ENCODE results near the gene LRRC37A3.
"Not testable (repeated sequence)": the region's sequence is repeated elsewhere in the genome, so short reads cannot be mapped to it uniquely, and the experiment has no call there.

LRRC37A3 gene

DNA sequence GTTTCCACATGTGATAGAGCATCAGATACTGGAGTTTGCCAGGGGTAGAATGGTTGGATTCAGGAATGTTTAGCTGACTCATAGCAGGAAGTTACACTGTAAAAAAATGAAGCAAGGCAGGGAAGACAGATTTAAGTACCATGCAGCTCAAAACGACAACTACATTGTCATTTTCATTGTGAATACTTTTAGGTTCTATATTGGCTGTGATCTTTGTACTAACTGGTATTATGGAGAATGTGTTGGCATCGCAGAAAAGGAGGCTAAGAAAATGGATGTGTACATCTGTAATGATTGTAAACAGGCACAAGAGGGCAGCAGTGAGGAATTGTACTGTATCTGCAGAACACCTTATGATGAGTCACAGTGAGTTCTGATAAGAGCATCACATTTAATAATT lies 8.2 kb upstream of the LRRC37A3 start:
- peak in 2 of 3 donors; percentile 23 to 54 for DNase-seq
- not testable (repeated sequence) for H3K27ac ChIP-seq (ENCODE audit: insufficient read depth, low read length, poor library complexity, severe bottlenecking); H3K27me3 ChIP-seq (replicated peaks; ENCODE audit: control insufficient read depth, insufficient read depth, low read length, poor library complexity, severe bottlenecking); H3K4me3 ChIP-seq (ENCODE audit: insufficient read depth, low read depth, low read length, poor library complexity, severe bottlenecking); H3K36me3 ChIP-seq (ENCODE audit: control insufficient read depth, insufficient read depth, low read length); H3K9me3 ChIP-seq (ENCODE audit: control insufficient read depth, low read length); H3K4me1 ChIP-seq (ENCODE audit: control insufficient read depth, insufficient read depth, low read length, poor library complexity, severe bottlenecking)

DNA sequence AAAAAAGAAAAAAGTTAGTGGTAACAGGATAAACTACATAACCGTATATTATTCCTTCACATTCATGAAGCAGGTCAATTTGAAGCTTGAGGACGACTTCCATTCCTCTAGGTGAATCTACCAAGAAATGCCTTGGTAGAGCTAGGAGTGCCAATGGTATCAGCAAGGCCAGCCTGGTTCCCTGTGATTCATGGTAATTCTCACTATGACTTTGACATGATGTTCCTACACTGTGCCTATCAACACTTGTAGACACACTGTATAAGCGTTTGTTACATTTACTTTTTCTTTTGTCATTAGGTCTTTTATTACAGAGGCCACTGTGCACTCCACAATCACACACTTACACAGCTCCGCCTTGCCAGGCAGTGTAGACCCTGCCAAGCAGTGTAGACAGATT lies 7.2 kb upstream of the LRRC37A3 start:
- not testable (repeated sequence) for H3K4me1 ChIP-seq (ENCODE audit: control insufficient read depth, insufficient read depth, low read length, poor library complexity, severe bottlenecking); H3K27me3 ChIP-seq (replicated peaks; ENCODE audit: control insufficient read depth, insufficient read depth, low read length, poor library complexity, severe bottlenecking); H3K4me3 ChIP-seq (ENCODE audit: insufficient read depth, low read depth, low read length, poor library complexity, severe bottlenecking); DNase-seq; H3K27ac ChIP-seq (ENCODE audit: insufficient read depth, low read length, poor library complexity, severe bottlenecking); H3K9me3 ChIP-seq (ENCODE audit: control insufficient read depth, low read length); H3K36me3 ChIP-seq (ENCODE audit: control insufficient read depth, insufficient read depth, low read length)

DNA sequence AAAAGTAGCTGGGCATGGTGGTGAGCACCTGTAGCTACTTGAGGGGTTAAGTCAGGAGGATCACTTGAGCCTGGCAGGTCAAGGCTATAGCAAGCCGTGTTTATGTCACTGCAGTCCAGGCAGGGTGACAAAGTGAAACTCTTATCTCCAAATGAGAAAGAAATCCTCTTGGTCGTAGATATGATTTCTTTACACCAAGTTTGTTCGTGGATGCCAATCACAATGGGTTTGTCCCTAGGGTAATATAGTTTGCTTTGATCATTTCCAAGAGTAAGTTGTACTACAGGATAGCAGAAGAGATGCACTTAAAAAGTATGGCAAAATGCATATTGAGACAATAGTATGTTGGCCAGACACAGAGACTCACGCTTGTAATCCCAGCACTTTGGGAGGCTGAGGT lies 6.0 kb upstream of the LRRC37A3 start:
- DNase-seq; H3K9me3 ChIP-seq (ENCODE audit: control insufficient read depth, low read length); H3K36me3 ChIP-seq (ENCODE audit: control insufficient read depth, insufficient read depth, low read length); H3K27me3 ChIP-seq (replicated peaks; ENCODE audit: control insufficient read depth, insufficient read depth, low read length, poor library complexity, severe bottlenecking); H3K4me1 ChIP-seq (ENCODE audit: control insufficient read depth, insufficient read depth, low read length, poor library complexity, severe bottlenecking); H3K4me3 ChIP-seq (ENCODE audit: insufficient read depth, low read depth, low read length, poor library complexity, severe bottlenecking); H3K27ac ChIP-seq (ENCODE audit: insufficient read depth, low read length, poor library complexity, severe bottlenecking): not testable (repeated sequence)

DNA sequence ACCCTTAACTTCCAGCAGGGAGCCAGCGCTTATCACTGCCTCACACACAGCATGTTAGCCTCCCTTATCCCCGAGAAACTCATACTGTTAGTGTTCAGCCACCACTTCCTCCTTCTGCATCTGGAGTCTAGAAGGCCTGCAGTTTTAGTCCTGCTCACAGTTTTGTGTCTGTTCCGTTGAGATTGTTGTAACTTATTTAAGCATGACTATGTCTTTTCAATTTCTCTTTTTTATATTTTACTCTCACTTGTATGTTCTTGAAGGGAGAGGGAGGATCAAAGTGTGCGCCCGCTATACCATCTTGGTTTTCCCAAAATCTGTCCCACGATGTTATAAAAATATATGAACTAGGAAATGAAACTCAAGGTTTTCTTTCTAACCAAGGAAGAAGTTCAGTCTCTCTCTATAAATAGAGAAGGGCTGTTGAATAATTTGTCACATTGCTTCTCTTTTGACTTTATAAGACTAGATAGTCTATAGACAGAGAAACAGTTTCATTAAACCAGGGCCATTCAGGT lies 3.8 kb upstream of the LRRC37A3 start:
- not testable (repeated sequence) for H3K36me3 ChIP-seq (ENCODE audit: control insufficient read depth, insufficient read depth, low read length); H3K4me1 ChIP-seq (ENCODE audit: control insufficient read depth, insufficient read depth, low read length, poor library complexity, severe bottlenecking); H3K9me3 ChIP-seq (ENCODE audit: control insufficient read depth, low read length); H3K4me3 ChIP-seq (ENCODE audit: insufficient read depth, low read depth, low read length, poor library complexity, severe bottlenecking); H3K27me3 ChIP-seq (replicated peaks; ENCODE audit: control insufficient read depth, insufficient read depth, low read length, poor library complexity, severe bottlenecking); H3K27ac ChIP-seq (ENCODE audit: insufficient read depth, low read length, poor library complexity, severe bottlenecking); DNase-seq

DNA sequence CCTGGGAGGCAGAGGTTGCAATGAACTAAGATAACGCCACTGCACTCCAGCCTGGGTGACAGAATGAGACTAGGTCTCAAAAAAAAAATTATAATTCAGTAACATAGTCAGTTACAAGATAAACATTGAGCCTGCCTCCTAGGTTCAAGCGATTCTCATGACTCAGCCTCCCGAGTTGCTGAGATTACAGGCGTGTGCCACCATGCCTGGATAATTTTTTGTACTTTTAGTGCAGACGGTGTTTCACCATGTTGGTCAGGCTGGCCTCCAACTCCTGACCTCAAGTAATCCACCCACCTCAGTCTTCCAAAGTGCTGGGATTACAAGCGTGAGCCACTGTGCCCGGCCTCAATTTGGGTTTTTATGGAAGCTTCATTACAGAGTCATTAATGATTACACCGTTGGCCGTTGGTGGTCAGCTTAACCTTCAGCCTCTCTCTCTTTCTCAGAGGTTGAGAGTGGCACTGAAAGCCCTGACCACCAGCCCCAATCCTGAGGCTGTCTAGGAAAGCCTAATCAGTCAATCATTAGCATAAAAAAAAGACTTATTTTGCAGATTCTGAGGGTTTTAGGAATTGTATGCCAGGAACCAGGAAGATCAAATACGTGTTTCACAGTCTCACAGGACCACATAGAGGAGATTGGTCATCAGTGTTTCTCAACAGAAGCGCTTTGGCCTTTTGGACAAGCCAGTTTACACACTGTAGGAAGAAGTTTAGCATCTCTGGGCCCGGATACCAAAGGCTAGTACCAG lies 1.3 kb upstream of the LRRC37A3 start:
- DNase-seq, result no peak
- H3K4me1 ChIP-seq (ENCODE audit: control insufficient read depth, insufficient read depth, low read length, poor library complexity, severe bottlenecking), result no peaks in the 10 kb centered on the region
- H3K4me3 ChIP-seq (ENCODE audit: insufficient read depth, low read depth, low read length, poor library complexity, severe bottlenecking), result no peak overlapping the region

DNA sequence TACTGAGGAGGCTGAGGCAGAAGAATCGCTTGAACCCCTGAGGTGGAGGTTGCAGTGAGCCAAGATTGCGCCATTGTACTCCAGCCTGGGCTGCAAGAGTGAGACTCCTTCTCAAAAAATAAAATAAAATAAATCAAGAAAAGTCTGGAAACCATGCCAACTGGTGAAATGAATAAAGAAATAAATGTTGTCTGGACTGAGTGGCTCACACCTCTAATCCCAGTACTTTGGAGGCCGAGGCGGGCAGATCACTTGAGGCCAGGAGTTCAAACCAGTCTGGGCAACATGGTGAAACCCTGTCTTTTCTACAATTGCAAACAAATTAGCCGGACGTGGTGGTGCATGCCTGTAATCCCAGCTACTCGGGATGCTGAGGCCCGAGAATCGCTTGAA lies 744 bp upstream of the LRRC37A3 start:
- Histone ChIP-seq H3K4me3 (ENCODE audit: insufficient read depth, low read depth, low read length, poor library complexity, severe bottlenecking) (peak overlapping the region; percentile 77), H3K4me1 (ENCODE audit: control insufficient read depth, insufficient read depth, low read length, poor library complexity, severe bottlenecking) (no peaks in the 10 kb centered on the region), H3K27me3 (replicated peaks; ENCODE audit: control insufficient read depth, insufficient read depth, low read length, poor library complexity, severe bottlenecking) (no peaks in the 10 kb centered on the region), H3K9me3 (ENCODE audit: control insufficient read depth, low read length) (no peaks in the 10 kb centered on the region), H3K36me3 (ENCODE audit: control insufficient read depth, insufficient read depth, low read length) (no peaks in the 10 kb centered on the region), H3K27ac (ENCODE audit: insufficient read depth, low read length, poor library complexity, severe bottlenecking) (peak overlapping the region; percentile 84)
- no peak for DNase-seq

More for the DNA sequence above, 1.3 kb upstream of the LRRC37A3 start:
- H3K27me3 ChIP-seq (replicated peaks; ENCODE audit: control insufficient read depth, insufficient read depth, low read length, poor library complexity, severe bottlenecking), result no peaks in the 10 kb centered on the region
- no peaks in the 10 kb centered on the region for H3K9me3 ChIP-seq (ENCODE audit: control insufficient read depth, low read length)
- H3K27ac ChIP-seq (ENCODE audit: insufficient read depth, low read length, poor library complexity, severe bottlenecking), result no peak overlapping the region
- H3K36me3 ChIP-seq (ENCODE audit: control insufficient read depth, insufficient read depth, low read length), result no peaks in the 10 kb centered on the region

DNA sequence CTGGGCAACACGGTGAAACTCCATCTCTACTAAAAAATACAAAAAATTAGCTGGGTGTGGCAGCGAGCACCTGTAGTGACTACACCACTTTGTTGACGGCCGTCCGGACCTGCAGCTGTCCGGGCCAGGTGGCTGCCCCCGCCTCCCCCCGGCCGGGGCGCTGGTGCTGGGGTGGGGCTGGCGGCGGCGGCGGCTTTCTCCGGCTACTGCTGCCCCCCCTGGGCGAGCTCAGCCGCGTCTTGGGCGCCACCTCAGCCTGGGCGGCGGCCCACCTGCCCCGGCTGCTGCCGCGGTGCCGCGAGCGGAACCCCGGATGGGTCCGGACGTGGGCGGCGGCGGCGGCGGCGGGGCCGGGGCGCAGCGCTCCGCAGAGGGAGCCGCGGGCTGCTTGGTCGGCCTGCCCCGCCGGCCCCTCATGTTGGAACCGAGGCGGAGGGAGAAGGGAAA lies 413 bp downstream of the LRRC37A3 start:
- H3K9me3 ChIP-seq (ENCODE audit: control insufficient read depth, low read length); H3K4me1 ChIP-seq (ENCODE audit: control insufficient read depth, insufficient read depth, low read length, poor library complexity, severe bottlenecking); DNase-seq; H3K36me3 ChIP-seq (ENCODE audit: control insufficient read depth, insufficient read depth, low read length); H3K27me3 ChIP-seq (replicated peaks; ENCODE audit: control insufficient read depth, insufficient read depth, low read length, poor library complexity, severe bottlenecking): not testable (repeated sequence)
- Histone ChIP-seq H3K27ac (ENCODE audit: insufficient read depth, low read length, poor library complexity, severe bottlenecking) (peak overlapping the region; percentile 84), H3K4me3 (ENCODE audit: insufficient read depth, low read depth, low read length, poor library complexity, severe bottlenecking) (peak overlapping the region; percentile 77)

DNA sequence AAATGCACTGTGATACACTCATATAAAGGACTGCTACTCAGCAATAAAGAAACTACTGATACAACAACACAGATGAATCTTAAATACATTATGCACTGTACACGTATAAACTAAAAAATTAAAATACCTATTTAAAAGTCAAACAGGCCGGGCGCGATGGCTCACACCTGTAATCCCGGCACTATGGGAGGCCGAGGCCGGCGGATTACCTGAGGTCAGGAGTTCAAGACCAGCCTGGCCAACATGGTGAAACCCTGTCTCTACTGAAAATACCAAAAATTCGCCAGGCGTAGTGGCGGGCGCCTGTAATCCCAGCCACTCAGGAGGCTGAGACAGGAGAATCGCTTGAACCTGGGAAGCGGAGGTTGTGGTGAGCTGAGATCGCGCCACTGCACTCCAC lies 1.7 kb downstream of the LRRC37A3 start:
- not testable (repeated sequence) for H3K4me1 ChIP-seq (ENCODE audit: control insufficient read depth, insufficient read depth, low read length, poor library complexity, severe bottlenecking); H3K9me3 ChIP-seq (ENCODE audit: control insufficient read depth, low read length); DNase-seq; H3K4me3 ChIP-seq (ENCODE audit: insufficient read depth, low read depth, low read length, poor library complexity, severe bottlenecking); H3K27ac ChIP-seq (ENCODE audit: insufficient read depth, low read length, poor library complexity, severe bottlenecking); H3K36me3 ChIP-seq (ENCODE audit: control insufficient read depth, insufficient read depth, low read length); H3K27me3 ChIP-seq (replicated peaks; ENCODE audit: control insufficient read depth, insufficient read depth, low read length, poor library complexity, severe bottlenecking)

DNA sequence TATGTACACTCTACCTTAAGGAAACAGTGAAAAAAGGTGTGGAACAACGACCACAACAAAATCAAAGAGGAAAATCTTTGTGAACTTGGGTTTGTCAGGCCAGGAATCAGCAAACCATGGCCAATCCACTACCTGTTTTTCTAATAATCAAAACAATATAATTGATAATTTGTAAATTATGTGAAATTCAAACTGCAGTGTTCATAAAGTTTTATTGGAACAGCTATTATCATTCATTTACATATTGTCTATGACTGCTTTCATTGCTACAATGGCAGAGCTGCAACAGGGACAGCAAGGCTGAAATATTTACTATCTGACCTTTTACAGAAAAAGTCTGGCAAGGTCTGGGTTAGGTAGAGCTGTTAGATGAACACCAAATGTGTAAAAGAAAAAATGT lies 4.0 kb downstream of the LRRC37A3 start:
- not testable (repeated sequence) for H3K36me3 ChIP-seq (ENCODE audit: control insufficient read depth, insufficient read depth, low read length); H3K9me3 ChIP-seq (ENCODE audit: control insufficient read depth, low read length); H3K27me3 ChIP-seq (replicated peaks; ENCODE audit: control insufficient read depth, insufficient read depth, low read length, poor library complexity, severe bottlenecking); DNase-seq; H3K4me3 ChIP-seq (ENCODE audit: insufficient read depth, low read depth, low read length, poor library complexity, severe bottlenecking); H3K27ac ChIP-seq (ENCODE audit: insufficient read depth, low read length, poor library complexity, severe bottlenecking); H3K4me1 ChIP-seq (ENCODE audit: control insufficient read depth, insufficient read depth, low read length, poor library complexity, severe bottlenecking)

DNA sequence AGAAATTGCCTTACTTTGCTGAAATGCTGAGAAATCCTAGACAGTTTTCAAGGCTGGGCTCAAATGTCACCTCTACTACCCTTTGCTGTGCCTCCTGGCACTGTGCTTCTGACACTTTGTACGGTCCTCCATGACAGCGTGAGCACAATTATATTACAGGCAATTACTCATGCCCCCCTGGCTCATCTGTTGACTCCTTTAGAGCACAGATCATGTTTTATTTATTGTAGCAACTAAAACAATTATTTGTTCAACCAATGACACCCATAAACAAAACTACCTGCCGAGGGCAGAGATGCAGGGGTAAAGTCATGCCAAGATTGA lies 9.1 kb downstream of the LRRC37A3 start:
- H3K27me3 ChIP-seq (replicated peaks; ENCODE audit: control insufficient read depth, insufficient read depth, low read length, poor library complexity, severe bottlenecking); DNase-seq; H3K36me3 ChIP-seq (ENCODE audit: control insufficient read depth, insufficient read depth, low read length); H3K9me3 ChIP-seq (ENCODE audit: control insufficient read depth, low read length); H3K4me1 ChIP-seq (ENCODE audit: control insufficient read depth, insufficient read depth, low read length, poor library complexity, severe bottlenecking); H3K4me3 ChIP-seq (ENCODE audit: insufficient read depth, low read depth, low read length, poor library complexity, severe bottlenecking); H3K27ac ChIP-seq (ENCODE audit: insufficient read depth, low read length, poor library complexity, severe bottlenecking): not testable (repeated sequence)
